ENCODE results near the gene DIAPH2. TPM values are rescaled to one million over a fixed set of nuclear protein-coding genes. Genes with fewer than 3 reads are reported as not detected.
A peak's percentile ranks its signal among the peaks of the same experiment; 100 is the strongest.

DIAPH2 gene
- total RNA-seq, 5 donors from 2014 or later (not counting 1 experiment from before 2014, with no cell fraction given) = 8.4 to 15.3 (median 10.8) TPM

DNA sequence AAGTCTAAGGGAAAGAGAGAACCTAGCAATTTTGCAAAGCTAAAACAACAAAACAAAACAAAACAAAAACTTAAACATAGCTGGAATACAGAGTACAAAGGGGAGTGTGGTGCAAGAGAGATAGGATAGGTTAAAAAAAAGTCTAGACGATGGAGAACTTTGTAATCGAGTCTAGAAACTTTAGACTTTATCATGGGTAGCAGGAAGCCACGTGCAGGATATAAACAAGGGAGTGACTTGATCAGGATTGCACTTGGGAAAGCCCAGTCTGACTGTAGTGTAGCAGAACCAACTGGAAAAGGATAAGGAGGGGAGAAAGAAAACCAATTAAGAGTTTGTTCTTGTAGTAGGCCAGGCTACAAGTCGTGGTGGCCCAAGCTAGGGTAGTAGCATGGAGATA lies 949.2 kb downstream of the DIAPH2 start:
- DNase-seq (no peak), ATAC-seq (replicated peaks in 1 of 4) (no peak)
- peaks cover 2 to 6% of the 10 kb centered on the region in 2 donors for H3K27me3 Mint-ChIP-seq
- no peaks in the 10 kb centered on the region for H3K4me1 ChIP-seq (ENCODE audit: control insufficient read depth in 1 of 2, extremely low read depth in 1 of 2, insufficient read depth in 2 of 2, low read length in 2 of 2)
- H3K4me3 Mint-ChIP-seq = no peak overlapping the region
- no peaks in the 10 kb centered on the region for H3K27me3 ChIP-seq (replicated peaks in 1 of 2; ENCODE audit: control insufficient read depth in 2 of 2, extremely low read depth in 1 of 2, insufficient read depth in 2 of 2, low read length in 1 of 2)
- H3K36me3 Mint-ChIP-seq = no peaks in the 10 kb centered on the region
- no peak overlapping the region for H3K27ac ChIP-seq (ENCODE audit: low read length)
- CTCF ChIA-PET = no interaction called here
- H3K9me3 ChIP-seq = no peaks in the 10 kb centered on the region
- no peaks in the 10 kb centered on the region for H3K4me1 Mint-ChIP-seq
- 56% methylated on average over 4 of the region's 4 CpGs for WGBS (ENCODE audit: insufficient coverage)
- H3K4me3 ChIP-seq (ENCODE audit: control insufficient read depth in 1 of 2, extremely low read depth in 1 of 2, low read length in 1 of 2) = no peak overlapping the region
- H3K27ac Mint-ChIP-seq = no peak overlapping the region
- H3K9me3 Mint-ChIP-seq = no peaks in the 10 kb centered on the region
- no peaks in the 10 kb centered on the region for H3K36me3 ChIP-seq (ENCODE audit: control insufficient read depth in 2 of 2, extremely low read depth in 1 of 2, insufficient read depth in 1 of 2, low read length in 1 of 2)
- POLR2A ChIA-PET = interaction anchor here in 1 of 2 donors (0.5 kb wide), 1 partner anchor 589 kb away, joined by 4 read pairs; no protein-coding TSS in a partner anchor

DNA sequence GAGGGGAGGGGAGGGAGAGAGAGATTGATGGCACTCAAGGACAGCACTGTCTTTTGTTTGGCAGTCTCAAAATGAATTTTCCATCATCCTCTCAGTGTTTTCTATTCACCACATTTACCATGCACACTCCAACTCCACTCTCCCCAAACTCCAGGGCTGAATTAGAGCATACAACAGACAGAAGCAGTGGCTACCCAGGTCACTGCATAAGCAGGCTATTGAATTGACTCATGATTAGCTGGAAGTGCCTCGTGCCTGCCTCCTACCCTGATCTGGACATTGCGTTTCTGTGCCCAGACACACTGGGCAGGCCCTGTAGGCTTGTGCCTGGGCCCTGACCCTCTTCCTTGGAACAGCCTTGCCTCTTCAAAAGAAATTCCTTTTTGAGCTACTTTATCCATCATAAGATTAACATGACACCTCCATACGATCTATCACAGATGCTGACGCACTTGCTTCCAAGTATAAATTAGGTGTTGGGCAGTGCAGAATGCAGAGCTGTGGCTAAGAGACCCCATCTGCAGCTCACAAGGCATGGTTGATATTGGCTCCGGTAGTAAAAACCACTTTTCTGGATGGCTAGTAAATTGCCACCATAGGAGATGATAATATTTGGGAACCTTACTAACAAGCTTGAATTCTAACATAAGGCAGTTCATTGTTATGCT lies 952.0 kb downstream of the DIAPH2 start:
- Histone ChIP-seq H3K9me3 (no peaks in the 10 kb centered on the region), H3K4me1 (ENCODE audit: control insufficient read depth in 1 of 2, extremely low read depth in 1 of 2, insufficient read depth in 2 of 2, low read length in 2 of 2) (no peaks in the 10 kb centered on the region), H3K4me3 (ENCODE audit: control insufficient read depth in 1 of 2, extremely low read depth in 1 of 2, low read length in 1 of 2) (no peak overlapping the region), H3K27me3 (replicated peaks in 1 of 2; ENCODE audit: control insufficient read depth in 2 of 2, extremely low read depth in 1 of 2, insufficient read depth in 2 of 2, low read length in 1 of 2) (no peaks in the 10 kb centered on the region), H3K27ac (ENCODE audit: low read length) (no peak overlapping the region), H3K36me3 (ENCODE audit: control insufficient read depth in 2 of 2, extremely low read depth in 1 of 2, insufficient read depth in 1 of 2, low read length in 1 of 2) (no peaks in the 10 kb centered on the region)
- Mint-ChIP-seq H3K36me3 (no peaks in the 10 kb centered on the region), H3K27me3 (peaks cover 0 to 6% of the 10 kb centered on the region in 2 donors), H3K4me1 (peaks cover 0 to 8% (median 7%) of the 10 kb centered on the region in 3 donors), H3K9me3 (no peaks in the 10 kb centered on the region), H3K4me3 (no peak overlapping the region), H3K27ac (no peak overlapping the region)
- 80% methylated on average over 2 of the region's 5 CpGs for WGBS (ENCODE audit: insufficient coverage)
- ChIA-PET POLR2A (no interaction called here), CTCF (no interaction called here)
- DNase-seq (no peak), ATAC-seq (replicated peaks in 1 of 4) (no peak)

- H3K9me3 ChIP-seq = no peaks in the 10 kb centered on the region
- Mint-ChIP-seq H3K27ac (no peak overlapping the region), H3K4me3 (no peak overlapping the region), H3K9me3 (no peaks in the 10 kb centered on the region), H3K36me3 (no peaks in the 10 kb centered on the region), H3K27me3 (peaks cover 0 to 6% of the 10 kb centered on the region in 2 donors), H3K4me1 (peaks cover 0 to 8% (median 7%) of the 10 kb centered on the region in 3 donors)
- H3K4me3 ChIP-seq (ENCODE audit: control insufficient read depth in 1 of 2, extremely low read depth in 1 of 2, low read length in 1 of 2) = no peak overlapping the region
- H3K36me3 ChIP-seq (ENCODE audit: control insufficient read depth in 2 of 2, extremely low read depth in 1 of 2, insufficient read depth in 1 of 2, low read length in 1 of 2) = no peaks in the 10 kb centered on the region
- DNase-seq (no peak), ATAC-seq (replicated peaks in 1 of 4) (no peak)
- WGBS (ENCODE audit: insufficient coverage) = no CpG with 5 or more reads among the region's 2 CpGs
- POLR2A ChIA-PET = no interaction called here
- H3K4me1 ChIP-seq (ENCODE audit: control insufficient read depth in 1 of 2, extremely low read depth in 1 of 2, insufficient read depth in 2 of 2, low read length in 2 of 2) = no peaks in the 10 kb centered on the region
- CTCF ChIA-PET = no interaction called here
- H3K27me3 ChIP-seq (replicated peaks in 1 of 2; ENCODE audit: control insufficient read depth in 2 of 2, extremely low read depth in 1 of 2, insufficient read depth in 2 of 2, low read length in 1 of 2) = no peaks in the 10 kb centered on the region
- H3K27ac ChIP-seq (ENCODE audit: low read length) = no peak overlapping the region
Measured at GRCh38 chrX:97637289-97637688, 952.6 kb downstream of the DIAPH2 start.

DNA sequence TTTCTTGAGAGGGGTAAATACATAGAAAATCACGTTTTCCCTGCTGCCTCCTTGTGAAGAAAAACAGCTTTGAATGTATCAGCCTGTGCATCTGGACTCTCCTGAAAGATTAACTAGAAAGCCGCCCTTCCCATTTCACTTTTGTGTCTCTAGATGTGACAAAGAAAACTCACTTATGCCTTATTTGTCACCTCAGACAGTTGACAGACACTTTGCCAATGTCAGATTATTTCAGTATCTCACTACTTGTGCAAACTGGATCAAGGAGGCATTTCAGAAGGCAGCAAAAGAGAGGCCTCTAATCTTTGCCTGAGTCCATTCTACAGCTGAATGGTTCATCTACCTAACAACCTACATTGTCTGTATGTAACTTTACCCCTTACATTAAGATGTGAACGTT lies 954.0 kb downstream of the DIAPH2 start:
- H3K27ac ChIP-seq (ENCODE audit: low read length) = no peak overlapping the region
- H3K36me3 ChIP-seq (ENCODE audit: control insufficient read depth in 2 of 2, extremely low read depth in 1 of 2, insufficient read depth in 1 of 2, low read length in 1 of 2) = no peaks in the 10 kb centered on the region
- Mint-ChIP-seq H3K4me1 (peaks cover 0 to 8% (median 7%) of the 10 kb centered on the region in 3 donors), H3K4me3 (no peak overlapping the region), H3K9me3 (no peaks in the 10 kb centered on the region), H3K27me3 (peaks cover 0 to 6% of the 10 kb centered on the region in 2 donors), H3K27ac (no peak overlapping the region), H3K36me3 (no peaks in the 10 kb centered on the region)
- WGBS (ENCODE audit: insufficient coverage) = no CpG with 5 or more reads among the region's 3 CpGs
- DNase-seq (no peak), ATAC-seq (replicated peaks in 1 of 4) (no peak)
- ChIA-PET POLR2A (no interaction called here), CTCF (no interaction called here)
- H3K9me3 ChIP-seq = no peaks in the 10 kb centered on the region
- no peak overlapping the region for H3K4me3 ChIP-seq (ENCODE audit: control insufficient read depth in 1 of 2, extremely low read depth in 1 of 2, low read length in 1 of 2)
- H3K4me1 ChIP-seq (ENCODE audit: control insufficient read depth in 1 of 2, extremely low read depth in 1 of 2, insufficient read depth in 2 of 2, low read length in 2 of 2) = no peaks in the 10 kb centered on the region
- no peaks in the 10 kb centered on the region for H3K27me3 ChIP-seq (replicated peaks in 1 of 2; ENCODE audit: control insufficient read depth in 2 of 2, extremely low read depth in 1 of 2, insufficient read depth in 2 of 2, low read length in 1 of 2)

DNA sequence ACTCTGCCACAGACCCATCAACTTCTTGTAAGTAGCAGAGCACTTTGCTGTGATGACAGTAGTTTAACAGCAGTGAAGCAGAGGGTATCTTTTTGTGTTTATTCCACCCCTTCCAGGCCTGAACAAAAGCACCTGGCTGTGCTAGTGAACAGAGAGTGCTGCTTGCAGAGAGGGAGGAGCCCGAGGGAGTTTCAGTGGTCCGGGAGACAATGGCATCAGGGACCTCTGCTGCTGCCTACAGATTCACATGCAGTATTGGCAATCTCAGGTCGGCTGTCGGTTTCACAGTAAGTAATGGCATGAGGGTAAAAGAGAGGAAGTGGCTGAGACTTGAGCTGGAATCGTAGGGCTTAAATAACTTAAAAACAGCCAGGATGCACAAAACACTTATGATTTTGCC lies 954.9 kb downstream of the DIAPH2 start:
- no CpG with 5 or more reads among the region's 5 CpGs for WGBS (ENCODE audit: insufficient coverage)
- Histone ChIP-seq H3K36me3 (ENCODE audit: control insufficient read depth in 2 of 2, extremely low read depth in 1 of 2, insufficient read depth in 1 of 2, low read length in 1 of 2) (no peaks in the 10 kb centered on the region), H3K4me3 (ENCODE audit: control insufficient read depth in 1 of 2, extremely low read depth in 1 of 2, low read length in 1 of 2) (no peak overlapping the region), H3K9me3 (no peaks in the 10 kb centered on the region), H3K27ac (ENCODE audit: low read length) (no peak overlapping the region), H3K4me1 (ENCODE audit: control insufficient read depth in 1 of 2, extremely low read depth in 1 of 2, insufficient read depth in 2 of 2, low read length in 2 of 2) (no peaks in the 10 kb centered on the region), H3K27me3 (replicated peaks in 1 of 2; ENCODE audit: control insufficient read depth in 2 of 2, extremely low read depth in 1 of 2, insufficient read depth in 2 of 2, low read length in 1 of 2) (no peaks in the 10 kb centered on the region)
- Mint-ChIP-seq H3K27ac (no peak overlapping the region), H3K4me1 (peaks cover 0 to 8% (median 7%) of the 10 kb centered on the region in 3 donors), H3K4me3 (no peak overlapping the region), H3K27me3 (peaks cover 0 to 6% of the 10 kb centered on the region in 2 donors), H3K9me3 (no peaks in the 10 kb centered on the region), H3K36me3 (no peaks in the 10 kb centered on the region)
- ChIA-PET CTCF (no interaction called here), POLR2A (no interaction called here)
- DNase-seq (peak in 1 of 35 experiments; percentile 0), ATAC-seq (replicated peaks in 1 of 4) (peak in 1 of 4 experiments; percentile 35)

Other genes with a start within 250 kb of the DIAPH2 start
- under 1 TPM; 0.16 to 0.98 (median 0.46) TPM for gene RPA4, start 199.1 kb downstream of the DIAPH2 start, total RNA-seq